Breast epithelium (tissue), 4 donors: Measurements from ENCODE around the gene ULK4. TPM values are rescaled to one million over a fixed set of nuclear protein-coding genes. Genes with fewer than 3 reads are reported as not detected.

Source experiments
- DNase-seq, 2 donors: peaks; one replicate each; pipeline ENCODE4 v3.0.0-alpha.2; 2019; ENCODE audit warnings: low spot score in 2 of 2
- H3K27ac ChIP-seq, 2 donors: fragments of 200-600 bp; sonication (generic) in 1 of 2; one replicate each; pipeline ENCODE4 v1.5.1; 2016 to 2019; ENCODE audit warnings: mild to moderate bottlenecking in 1 of 2
- H3K27me3 ChIP-seq, 2 donors: fragments of 200-600 bp; sonication (generic) in 1 of 2; one replicate each; pipeline versions ENCODE4 v1.5.1 to v1.6.0; 2017 to 2019; ENCODE audit warnings: control low read depth in 1 of 2, mild to moderate bottlenecking in 1 of 2
- H3K36me3 ChIP-seq: fragments of 200-600 bp; one replicate; pipeline ENCODE4 v1.5.1; 2019
- H3K4me1 ChIP-seq, 2 donors: fragments of 200-600 bp; sonication (generic); one replicate each; pipeline ENCODE4 v1.5.1; 2016 to 2019; ENCODE audit warnings: control low read depth in 1 of 2
- H3K4me3 ChIP-seq, 3 donors: fragments of 200-600 bp; sonication (generic); 1 replicate in 2 of 3; 2 replicates in 1 of 3; pipeline ENCODE4 v1.5.1; 2016 to 2019; ENCODE audit warnings: mild to moderate bottlenecking in 3 of 3, moderate library complexity in 2 of 3
- H3K9me3 ChIP-seq, 2 donors: fragments of 200-600 bp; sonication (generic) in 1 of 2; one replicate each; pipeline ENCODE4 v1.5.1; 2016 to 2019; ENCODE audit warnings: control low read depth in 1 of 2
- POLR2A ChIP-seq: fragments of 450-650 bp; IDR thresholded peaks from one replicate; pipeline ENCODE4 v1.6.1; 2016; ENCODE audit warnings: antibody characterized with exemption, mild to moderate bottlenecking, moderate library complexity
- POLR2AphosphoS5 ChIP-seq, 3 donors: sonication (generic); formaldehyde crosslinking; IDR thresholded peaks; one replicate each; pipeline ENCODE4 v1.6.1; 2017; ENCODE audit warnings: antibody characterized with exemption in 3 of 3
- intact Hi-C: fragments of 100-400 bp; cut with DNase I; formaldehyde crosslinking; loops from one replicate; pipeline ENCODE4 v1.15.1; 2023; ENCODE audit warnings: low total_unique reads
- total RNA-seq, 3 donors: library from RNA; depleted of rRNA; stranded (reverse); fragments of >200 nt; gene quantifications; one replicate each; pipeline ENCODE4 v1.1.0, GENCODE V29; 2016
- TF ChIP-seq, protein P1 (sequence below), 3 donors: fragments of 450-650 bp; IDR thresholded peaks; one replicate each; pipeline ENCODE4 v1.5.1; 2016 to 2017; ENCODE audit warnings: antibody characterized with exemption in 3 of 3, mild to moderate bottlenecking in 3 of 3, moderate library complexity in 3 of 3

ULK4 gene
- total RNA-seq, 3 donors from 2014 or later: 23.0 to 52.8 (median 31.8) TPM

DNA sequence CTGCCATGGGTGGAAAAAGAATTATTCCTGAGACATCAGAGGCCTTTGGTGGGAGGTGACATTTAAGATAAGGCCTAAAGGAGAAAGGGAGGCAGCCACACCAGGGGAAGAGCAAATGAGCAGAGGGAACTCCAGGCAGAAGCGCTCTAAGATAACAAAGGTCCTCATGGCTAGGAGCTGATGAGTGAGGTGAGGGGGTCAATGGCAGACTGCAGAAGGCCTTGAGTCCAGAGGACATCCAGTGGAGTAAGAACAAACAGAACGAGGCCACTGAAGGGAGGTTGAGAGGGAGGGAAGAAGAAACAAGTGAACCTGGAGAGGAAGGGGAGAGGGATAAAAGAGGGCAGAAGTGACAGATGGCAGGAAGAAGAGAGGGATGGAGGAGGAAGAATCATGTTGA is 665.3 kb downstream of the ULK4 start:
- Histone ChIP-seq H3K4me1 (no peaks in the 10 kb centered on the region), H3K27me3 (no peaks in the 10 kb centered on the region), H3K4me3 (no peak overlapping the region), H3K36me3 (no peaks in the 10 kb centered on the region), H3K27ac (no peak overlapping the region), H3K9me3 (no peaks in the 10 kb centered on the region)
- intact Hi-C loops: no loop called here
- TF ChIP-seq, protein P1, sequence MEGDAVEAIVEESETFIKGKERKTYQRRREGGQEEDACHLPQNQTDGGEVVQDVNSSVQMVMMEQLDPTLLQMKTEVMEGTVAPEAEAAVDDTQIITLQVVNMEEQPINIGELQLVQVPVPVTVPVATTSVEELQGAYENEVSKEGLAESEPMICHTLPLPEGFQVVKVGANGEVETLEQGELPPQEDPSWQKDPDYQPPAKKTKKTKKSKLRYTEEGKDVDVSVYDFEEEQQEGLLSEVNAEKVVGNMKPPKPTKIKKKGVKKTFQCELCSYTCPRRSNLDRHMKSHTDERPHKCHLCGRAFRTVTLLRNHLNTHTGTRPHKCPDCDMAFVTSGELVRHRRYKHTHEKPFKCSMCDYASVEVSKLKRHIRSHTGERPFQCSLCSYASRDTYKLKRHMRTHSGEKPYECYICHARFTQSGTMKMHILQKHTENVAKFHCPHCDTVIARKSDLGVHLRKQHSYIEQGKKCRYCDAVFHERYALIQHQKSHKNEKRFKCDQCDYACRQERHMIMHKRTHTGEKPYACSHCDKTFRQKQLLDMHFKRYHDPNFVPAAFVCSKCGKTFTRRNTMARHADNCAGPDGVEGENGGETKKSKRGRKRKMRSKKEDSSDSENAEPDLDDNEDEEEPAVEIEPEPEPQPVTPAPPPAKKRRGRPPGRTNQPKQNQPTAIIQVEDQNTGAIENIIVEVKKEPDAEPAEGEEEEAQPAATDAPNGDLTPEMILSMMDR (IDR thresholded peaks at IDR 0.05): no peak
- no peak for TF ChIP-seq POLR2A
- no peak for DNase-seq

DNA sequence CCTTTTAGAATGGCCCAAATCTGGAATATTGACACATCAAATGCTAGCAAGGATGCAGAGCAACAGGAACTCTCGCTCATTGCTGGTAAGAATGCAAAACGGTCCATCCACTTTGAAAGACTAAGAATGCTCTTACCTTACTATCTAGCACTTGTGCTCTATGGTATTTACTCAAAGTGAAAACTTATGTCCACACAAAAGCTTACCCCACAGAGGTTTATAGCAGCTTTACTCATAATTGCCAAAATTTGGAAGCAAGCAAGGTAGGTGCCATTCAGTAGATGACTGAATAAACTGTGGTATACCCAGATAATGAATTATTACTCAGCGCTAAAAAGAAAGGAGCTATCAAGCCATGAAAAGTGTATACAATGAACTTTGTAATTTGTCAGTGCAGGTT is 666.2 kb downstream of the ULK4 start:
- no peak for DNase-seq
- Histone ChIP-seq H3K36me3 (no peaks in the 10 kb centered on the region), H3K4me3 (no peak overlapping the region), H3K9me3 (no peaks in the 10 kb centered on the region), H3K4me1 (no peaks in the 10 kb centered on the region), H3K27ac (no peak overlapping the region), H3K27me3 (no peaks in the 10 kb centered on the region)
- intact Hi-C loops: no loop called here
- TF ChIP-seq POLR2A: no peak
- no peak for TF ChIP-seq POLR2AphosphoS5 (IDR thresholded peaks at IDR 0.05)
- TF ChIP-seq, protein P1 (IDR thresholded peaks at IDR 0.05): no peak

DNA sequence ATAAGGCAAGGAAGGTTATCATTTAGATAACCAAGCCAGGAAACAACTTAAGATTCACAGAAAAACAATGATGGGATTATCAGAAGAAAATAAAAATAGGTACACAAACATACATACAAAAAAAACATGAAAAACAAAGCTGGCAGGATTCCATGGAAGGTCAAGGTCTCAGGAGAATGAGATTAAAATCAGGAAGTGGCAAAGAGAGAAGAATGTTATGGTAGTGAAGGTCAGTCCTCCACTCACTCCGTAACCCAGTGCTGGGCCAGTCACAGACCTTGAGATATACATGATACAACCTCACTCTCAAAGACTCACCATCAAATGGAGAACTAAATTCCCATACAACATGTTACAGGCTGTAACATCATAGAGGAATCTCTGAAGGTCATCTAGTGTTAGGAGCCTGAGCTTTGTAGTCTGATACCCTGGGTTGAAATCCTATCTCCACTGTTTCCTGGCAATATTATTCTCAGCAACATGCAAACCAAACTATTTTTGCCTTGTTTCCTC is 668.7 kb downstream of the ULK4 start:
- H3K4me3 ChIP-seq: no peak overlapping the region
- no peaks in the 10 kb centered on the region for H3K9me3 ChIP-seq
- no peaks in the 10 kb centered on the region for H3K27me3 ChIP-seq
- H3K36me3 ChIP-seq: no peaks in the 10 kb centered on the region
- intact Hi-C loops: no loop called here
- no peak for TF ChIP-seq POLR2AphosphoS5 (IDR thresholded peaks at IDR 0.05)
- TF ChIP-seq POLR2A: no peak
- TF ChIP-seq, protein P1 (IDR thresholded peaks at IDR 0.05): no peak
- H3K4me1 ChIP-seq: no peaks in the 10 kb centered on the region
- no peak for DNase-seq
- H3K27ac ChIP-seq: no peak overlapping the region

DNA sequence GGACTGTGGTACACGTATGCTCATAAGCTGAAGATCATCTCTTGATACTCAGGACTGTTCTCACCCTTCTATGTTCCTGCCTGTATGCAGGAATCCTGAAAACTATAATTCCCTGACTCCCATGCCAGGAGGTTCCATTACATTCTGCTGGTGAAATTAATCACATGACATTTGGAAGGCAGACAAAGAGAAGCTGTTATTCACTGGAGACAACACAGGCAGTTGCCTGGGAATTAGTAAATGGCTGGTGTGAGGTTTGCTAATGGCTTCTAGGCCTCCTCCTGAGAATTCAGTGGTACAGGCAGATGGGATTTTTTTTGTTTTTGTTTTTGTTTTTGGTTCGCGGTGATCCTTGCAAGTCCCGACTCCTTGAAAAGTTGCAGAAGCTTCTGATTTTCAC is 671.2 kb downstream of the ULK4 start:
- no peaks in the 10 kb centered on the region for H3K36me3 ChIP-seq
- no peaks in the 10 kb centered on the region for H3K9me3 ChIP-seq
- DNase-seq: no peak
- H3K27me3 ChIP-seq: no peaks in the 10 kb centered on the region
- no peak overlapping the region for H3K27ac ChIP-seq
- H3K4me1 ChIP-seq: no peaks in the 10 kb centered on the region
- no peak overlapping the region for H3K4me3 ChIP-seq
- TF ChIP-seq POLR2A (no peak), POLR2AphosphoS5 (IDR thresholded peaks at IDR 0.05) (no peak)
- TF ChIP-seq, protein P1 (IDR thresholded peaks at IDR 0.05): no peak
- intact Hi-C loops: no loop called here

DNA sequence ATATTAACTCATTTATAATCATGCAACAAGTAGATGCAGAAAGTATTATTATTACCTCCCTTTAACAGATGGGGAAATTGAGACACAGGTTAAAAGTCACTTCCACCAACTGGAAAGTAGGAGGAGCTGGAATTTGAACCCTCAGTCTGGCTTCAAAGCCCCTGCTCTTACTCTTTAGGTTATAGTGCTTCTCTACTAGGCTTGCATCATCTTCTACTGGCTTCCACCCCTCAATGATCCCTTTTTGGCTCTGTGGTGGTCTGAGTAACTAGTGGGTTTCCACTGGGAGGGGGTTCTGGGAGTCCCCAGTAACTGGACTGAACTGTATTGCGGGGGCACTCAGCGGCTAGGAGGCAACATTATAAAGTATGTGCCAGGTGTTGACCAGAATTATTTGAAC is 671.6 kb downstream of the ULK4 start:
- no peak overlapping the region for H3K27ac ChIP-seq
- no peaks in the 10 kb centered on the region for H3K27me3 ChIP-seq
- intact Hi-C loops: no loop called here
- H3K4me3 ChIP-seq: no peak overlapping the region
- DNase-seq: no peak
- no peaks in the 10 kb centered on the region for H3K4me1 ChIP-seq
- no peaks in the 10 kb centered on the region for H3K36me3 ChIP-seq
- H3K9me3 ChIP-seq: no peaks in the 10 kb centered on the region
- TF ChIP-seq POLR2A (no peak), POLR2AphosphoS5 (IDR thresholded peaks at IDR 0.05) (no peak)
- TF ChIP-seq, protein P1 (IDR thresholded peaks at IDR 0.05): no peak
